Nephron (organoid): ENCODE results near the gene TST.

Experiments
- H3K27ac Mint-ChIP-seq, 3 experiments: 2 replicates each; pipeline ENCODE4 v1.8.0; 2020; ENCODE audit warnings: mixed read lengths in 3 of 3, mild to moderate bottlenecking in 2 of 3, moderate library complexity in 1 of 3
- H3K27me3 Mint-ChIP-seq: 2 replicates; pipeline ENCODE4 v1.8.0; 2021; ENCODE audit warnings: low read depth, mild to moderate bottlenecking, moderate library complexity, mixed read lengths
- H3K36me3 Mint-ChIP-seq: 2 replicates; pipeline ENCODE4 v1.8.0; 2020; ENCODE audit warnings: low read depth, mixed read lengths
- H3K4me1 Mint-ChIP-seq: 2 replicates; pipeline ENCODE4 v1.8.0; 2020; ENCODE audit warnings: mixed read lengths
- H3K4me3 Mint-ChIP-seq, 3 experiments: 2 replicates each; pipeline ENCODE4 v1.8.0; 2020; ENCODE audit warnings: mild to moderate bottlenecking in 3 of 3, mixed read lengths in 3 of 3, moderate library complexity in 2 of 3
- H3K9me3 Mint-ChIP-seq: 2 replicates; pipeline ENCODE4 v1.8.0; 2020; ENCODE audit warnings: mixed read lengths
- CTCF ChIP-seq, 3 experiments: fragments of 200-600 bp; sonication (generic); IDR thresholded peaks; one replicate each; pipeline ENCODE4 v1.5.0; 2021; ENCODE audit warnings: antibody characterized with exemption in 3 of 3; ENCODE audit not compliant: unreplicated experiment in 3 of 3

The TST gene

DNA sequence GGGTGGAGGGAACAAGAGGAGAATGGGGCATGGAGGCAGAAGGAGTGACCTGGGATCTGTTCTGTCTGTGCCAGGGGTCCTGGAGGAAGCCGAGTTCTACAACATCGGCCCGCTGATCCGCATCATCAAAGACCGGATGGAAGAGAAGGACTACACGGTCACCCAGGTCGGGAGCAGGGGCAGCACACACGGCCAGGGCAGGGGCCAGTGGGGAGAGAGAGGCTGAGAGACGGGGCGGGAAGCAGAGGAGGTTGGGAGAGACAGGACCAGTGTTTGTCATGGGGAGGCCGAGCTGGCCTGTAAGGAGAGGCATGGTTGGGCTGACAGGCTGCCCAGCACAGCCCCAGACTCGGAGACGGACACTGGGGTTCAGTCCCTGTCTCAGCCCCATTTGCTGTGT, 37.0 kb upstream of the TST start:
- Mint-ChIP-seq H3K27ac (no peak overlapping the region), H3K36me3 (peaks cover 11% of the 10 kb centered on the region), H3K27me3 (no peaks in the 10 kb centered on the region), H3K9me3 (no peaks in the 10 kb centered on the region), H3K4me1 (peaks cover 36% of the 10 kb centered on the region), H3K4me3 (no peak overlapping the region)
- no peak for TF ChIP-seq CTCF (IDR thresholded peaks at IDR 0.05; ENCODE audit: unreplicated experiment in 3 of 3)

DNA sequence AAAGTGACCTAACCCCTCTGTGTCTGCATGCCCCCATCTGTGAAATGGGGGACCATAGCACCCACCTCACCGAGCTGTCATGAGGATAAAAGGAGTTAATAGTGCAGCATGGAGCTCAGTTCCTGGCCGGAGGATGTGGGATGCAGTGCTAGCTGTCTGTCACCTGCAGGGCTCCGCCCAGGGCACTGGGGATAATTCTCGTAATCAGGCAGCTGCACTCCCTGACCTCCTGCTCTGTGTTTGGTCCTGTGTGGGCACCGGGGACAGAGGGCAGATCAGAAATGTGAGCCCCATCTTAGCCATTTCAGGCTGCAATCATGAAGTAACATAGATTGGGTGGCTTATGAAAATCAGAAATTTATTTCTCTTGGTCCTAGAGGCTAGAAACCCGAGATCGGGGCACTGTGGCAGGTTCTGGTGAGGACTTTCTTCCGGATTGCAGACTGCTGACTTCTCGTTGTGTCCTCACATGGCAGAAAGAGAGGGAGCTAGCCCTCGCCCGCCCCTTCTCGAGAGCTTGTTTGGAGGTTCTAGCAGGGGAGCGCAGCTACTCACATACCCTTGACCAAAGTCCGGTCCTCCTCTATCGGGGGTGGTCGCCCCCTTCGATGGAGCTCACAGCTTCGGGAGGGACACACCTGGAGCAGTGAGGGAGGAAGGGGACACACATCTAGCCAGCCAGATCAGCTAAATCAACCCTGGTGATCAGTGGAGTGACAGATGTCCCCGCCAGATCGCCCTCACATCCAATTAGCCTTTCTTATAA, 35.5 kb upstream of the TST start:
- no peak for TF ChIP-seq CTCF (IDR thresholded peaks at IDR 0.05; ENCODE audit: unreplicated experiment in 3 of 3)
- Mint-ChIP-seq H3K27ac (no peak overlapping the region), H3K36me3 (peaks cover 11% of the 10 kb centered on the region), H3K27me3 (no peaks in the 10 kb centered on the region), H3K4me1 (peaks cover 36% of the 10 kb centered on the region), H3K4me3 (peak overlapping the region in 2 of 3 experiments; percentile 40), H3K9me3 (no peaks in the 10 kb centered on the region)

DNA sequence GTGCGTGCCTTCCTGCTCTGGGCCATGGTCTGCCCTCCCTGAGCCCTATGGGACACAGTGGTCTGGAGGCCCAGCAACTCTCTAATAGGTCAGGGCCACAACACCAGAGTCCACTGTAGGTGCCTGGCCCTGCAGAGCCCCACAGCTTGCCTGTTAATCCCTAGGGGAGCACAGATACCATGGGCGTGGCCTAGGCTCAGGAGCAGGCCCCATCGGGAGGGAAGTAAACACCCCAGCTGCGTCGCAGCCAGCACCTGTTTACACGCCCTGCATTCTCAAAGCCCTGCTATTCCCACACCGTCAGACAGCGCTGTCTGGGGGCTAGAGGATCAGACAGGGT, 34.8 kb upstream of the TST start:
- Mint-ChIP-seq H3K4me1 (peaks cover 36% of the 10 kb centered on the region), H3K27ac (no peak overlapping the region), H3K27me3 (peaks cover 3% of the 10 kb centered on the region), H3K36me3 (peaks cover 11% of the 10 kb centered on the region), H3K9me3 (no peaks in the 10 kb centered on the region), H3K4me3 (peak overlapping the region; percentile 55 to 90 (median 72))
- TF ChIP-seq CTCF (IDR thresholded peaks at IDR 0.05; ENCODE audit: unreplicated experiment in 3 of 3) = no peak

DNA sequence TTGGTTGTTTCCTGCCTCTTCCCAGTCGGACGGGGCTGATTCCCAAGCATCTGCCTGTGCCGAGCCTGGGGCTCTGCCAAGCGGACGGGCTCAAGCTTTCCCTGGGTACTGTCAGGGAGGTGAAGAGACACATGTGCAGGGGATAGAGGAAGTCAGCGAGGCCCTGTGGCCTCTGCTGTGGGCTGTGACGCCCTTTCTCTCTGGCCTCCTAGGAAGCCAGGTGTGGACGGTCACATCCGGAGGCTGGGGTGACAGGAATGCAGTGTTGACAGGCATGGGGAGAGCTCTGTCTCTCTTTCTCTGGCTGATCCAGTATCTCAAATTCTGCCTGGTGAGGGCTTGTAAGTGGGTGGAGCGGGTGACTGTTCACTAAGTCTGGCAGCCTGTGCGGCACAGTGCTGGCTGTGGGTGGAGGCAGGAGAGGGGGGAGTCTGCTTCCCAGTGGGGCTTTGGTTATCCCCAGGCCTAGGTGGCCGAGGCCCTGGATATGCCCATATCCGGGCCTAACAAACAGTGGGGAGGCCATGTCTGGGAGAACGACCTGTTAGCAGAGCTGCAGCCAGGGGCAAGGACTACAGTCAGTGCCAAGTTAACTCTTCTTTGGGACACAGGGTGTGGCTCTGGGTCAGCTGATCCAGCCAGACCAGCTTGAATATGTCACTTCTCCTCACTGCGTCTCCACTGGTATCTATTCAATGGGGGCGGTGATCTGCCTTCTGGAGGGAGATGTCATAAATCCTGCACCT, 34.2 kb upstream of the TST start:
- Mint-ChIP-seq H3K9me3 (no peaks in the 10 kb centered on the region), H3K36me3 (peaks cover 11% of the 10 kb centered on the region), H3K4me1 (peaks cover 36% of the 10 kb centered on the region), H3K4me3 (peak overlapping the region; percentile 81 to 90 (median 86)), H3K27me3 (peaks cover 4% of the 10 kb centered on the region), H3K27ac (no peak overlapping the region)
- TF ChIP-seq CTCF (IDR thresholded peaks at IDR 0.05; ENCODE audit: unreplicated experiment in 3 of 3) = no peak

DNA sequence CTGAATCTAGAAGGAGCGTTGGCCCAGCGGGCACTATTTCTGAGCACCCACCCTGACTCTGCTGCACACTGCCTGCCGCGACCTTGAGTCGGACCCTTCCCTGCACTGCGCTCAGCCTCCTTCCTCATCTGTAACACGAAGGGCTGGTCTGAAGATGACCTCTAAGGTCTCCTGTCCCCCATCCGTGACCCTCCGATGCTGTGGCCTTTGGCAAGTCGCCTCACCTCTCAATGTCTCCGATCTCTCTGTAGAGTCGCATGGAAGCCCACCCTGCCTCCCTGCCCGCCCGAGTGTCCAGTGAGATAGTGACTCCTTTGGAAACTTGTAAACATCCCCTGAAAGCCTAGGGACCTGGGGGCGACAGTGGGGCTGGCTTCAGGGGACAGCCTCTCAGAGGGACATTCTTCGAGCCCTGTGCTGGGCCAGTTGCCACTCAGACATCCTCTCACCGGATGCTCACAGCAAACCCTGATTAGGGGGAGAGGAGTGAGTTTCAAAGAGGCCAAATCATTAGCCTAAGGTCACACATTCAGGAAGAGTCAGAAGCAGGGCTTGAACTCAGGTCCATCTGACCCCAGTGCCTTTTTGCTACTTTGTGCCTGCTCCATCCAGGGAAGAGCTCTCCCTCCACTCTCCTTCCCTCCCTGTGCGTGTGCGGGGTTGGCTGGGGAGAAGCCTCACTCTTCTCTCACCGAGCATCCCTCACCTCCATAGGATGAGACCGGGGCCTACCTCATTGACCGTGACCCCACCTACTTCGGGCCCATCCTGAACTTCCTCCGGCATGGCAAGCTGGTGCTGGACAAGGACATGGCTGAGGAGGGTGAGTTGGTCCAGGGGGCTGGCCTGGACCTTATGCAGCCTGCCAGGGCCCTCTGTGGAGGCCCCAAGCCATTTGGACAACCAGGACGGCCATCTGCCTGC, 33.4 kb upstream of the TST start:
- peak overlapping the region; percentile 81 to 90 (median 86) for H3K4me3 Mint-ChIP-seq
- H3K27ac Mint-ChIP-seq = peak overlapping the region in 2 of 3 experiments; percentile 6 to 18
- H3K27me3 Mint-ChIP-seq = peaks cover 4% of the 10 kb centered on the region
- H3K4me1 Mint-ChIP-seq = peaks cover 36% of the 10 kb centered on the region
- no peak for TF ChIP-seq CTCF (IDR thresholded peaks at IDR 0.05; ENCODE audit: unreplicated experiment in 3 of 3)
- no peaks in the 10 kb centered on the region for H3K9me3 Mint-ChIP-seq
- H3K36me3 Mint-ChIP-seq = peaks cover 8% of the 10 kb centered on the region
